Measurements from ENCODE around the gene OSBPL2.

The OSBPL2 gene

DNA sequence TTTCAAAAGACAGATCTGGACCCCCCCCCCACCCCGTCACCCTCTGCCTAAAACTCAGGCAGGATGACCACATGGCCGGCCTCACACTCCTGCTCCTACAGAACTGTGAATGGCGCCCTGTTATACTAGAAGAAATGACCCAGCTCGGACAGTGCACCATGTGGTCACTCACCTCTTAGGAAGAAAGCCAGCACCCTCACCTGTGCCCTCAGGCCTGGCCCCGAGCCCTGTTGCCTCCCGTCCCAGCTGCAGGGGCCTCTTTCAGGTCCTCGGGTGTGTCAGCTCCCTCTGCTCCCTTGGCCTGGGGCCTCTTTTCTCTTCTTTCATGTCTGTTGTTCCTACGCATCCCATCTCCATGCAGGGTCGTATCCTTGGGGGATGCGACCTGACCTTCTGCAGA is 23.7 kb downstream of the OSBPL2 start:
- DNase-seq = no peak

DNA sequence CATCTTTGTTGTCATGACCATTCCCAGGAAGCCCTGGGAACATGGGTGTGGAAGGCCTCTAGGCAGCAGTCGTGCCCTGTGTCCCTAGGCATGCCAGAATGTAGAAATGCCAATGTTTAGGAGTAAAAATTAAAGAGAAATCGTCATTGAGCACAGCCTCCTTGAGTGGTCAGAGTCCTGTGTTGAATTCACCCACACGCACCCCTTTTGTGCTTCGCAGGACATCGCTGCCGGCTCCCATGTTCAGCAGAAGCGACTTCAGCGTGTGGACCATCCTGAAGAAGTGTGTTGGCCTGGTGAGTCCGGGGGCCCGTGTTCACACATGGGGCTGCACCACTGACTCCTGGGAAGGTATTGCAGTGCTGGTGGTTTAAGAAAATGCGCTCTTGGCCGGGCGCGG is 25.1 kb downstream of the OSBPL2 start:
- no peak for DNase-seq

DNA sequence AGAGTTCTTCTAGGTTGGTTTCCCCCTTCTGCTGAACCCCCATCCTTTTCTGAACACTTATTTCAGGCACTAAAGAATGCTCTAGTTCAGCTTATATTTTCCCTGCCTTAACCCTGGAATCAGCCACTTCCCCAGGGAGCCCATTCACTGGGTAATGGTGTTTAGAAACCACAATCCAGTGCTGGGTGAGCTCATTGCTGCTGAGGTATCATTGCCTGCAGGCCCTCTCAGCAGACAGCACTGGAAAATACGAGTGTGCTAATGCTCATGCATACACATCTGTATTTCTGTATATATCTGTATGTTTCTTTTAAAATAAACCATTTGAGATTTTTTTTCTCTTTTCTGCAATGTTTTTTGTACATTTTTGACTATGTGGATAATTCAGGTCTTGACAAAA is 27.0 kb downstream of the OSBPL2 start:
- no peak for DNase-seq

DNA sequence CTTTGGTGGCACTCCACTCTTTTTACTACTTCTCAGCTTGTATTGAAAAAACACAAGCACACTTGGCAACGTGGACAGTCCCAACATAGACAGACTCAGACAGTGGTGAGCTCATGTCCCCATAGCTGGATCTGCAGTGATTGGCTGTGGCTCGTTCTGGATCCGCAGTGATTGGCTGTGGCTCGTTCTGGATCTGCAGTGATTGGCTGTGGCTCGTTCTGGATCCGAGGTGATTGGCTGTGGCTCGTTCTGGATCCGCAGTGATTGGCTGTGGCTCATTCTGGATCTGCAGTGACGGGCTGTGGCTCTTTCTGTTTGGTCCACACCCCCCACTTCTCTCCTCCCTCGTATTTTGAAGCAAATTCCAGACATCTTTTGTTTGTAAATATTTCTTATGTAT is 28.0 kb downstream of the OSBPL2 start:
- DNase-seq = no peak

DNA sequence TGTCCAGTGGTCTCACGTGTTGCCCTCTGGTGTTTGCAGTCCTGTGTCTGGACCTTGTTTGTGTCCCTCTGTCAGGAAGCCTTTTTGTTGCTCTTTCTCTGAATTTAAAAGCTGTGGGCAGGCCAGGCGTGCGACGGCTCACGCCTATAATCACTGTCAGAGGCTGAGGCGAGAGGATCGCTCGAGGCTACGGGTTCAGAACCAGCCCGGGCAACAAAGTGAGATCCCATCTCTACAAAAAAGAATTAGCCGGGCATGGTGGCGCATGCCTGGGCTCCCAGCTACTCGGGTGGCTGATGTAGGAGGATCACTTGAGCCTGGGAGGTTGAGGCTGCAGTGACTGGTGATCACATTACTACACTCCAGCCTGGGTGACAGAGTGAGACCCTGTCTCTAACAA is 28.5 kb downstream of the OSBPL2 start:
- DNase-seq = no peak

DNA sequence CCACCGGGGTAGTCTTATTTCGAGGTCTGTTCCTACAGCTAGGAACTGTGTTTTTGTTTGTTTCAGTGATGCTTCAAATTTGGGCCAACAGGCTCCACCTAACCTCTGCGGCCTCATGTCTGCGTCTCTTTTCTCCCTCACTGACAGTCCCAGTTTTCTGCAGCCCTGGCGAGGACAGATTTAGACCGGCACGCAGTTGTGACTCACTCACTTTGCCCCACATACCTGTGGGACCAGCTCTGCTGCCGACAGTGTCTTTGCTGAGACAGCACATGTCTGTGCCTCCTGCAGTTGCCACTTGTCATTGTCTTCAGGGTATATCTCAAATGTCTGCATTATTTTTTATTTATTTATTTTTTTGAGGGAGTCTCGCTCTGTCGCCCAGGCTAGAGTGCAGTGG is 29.2 kb downstream of the OSBPL2 start:
- DNase-seq = no peak

DNA sequence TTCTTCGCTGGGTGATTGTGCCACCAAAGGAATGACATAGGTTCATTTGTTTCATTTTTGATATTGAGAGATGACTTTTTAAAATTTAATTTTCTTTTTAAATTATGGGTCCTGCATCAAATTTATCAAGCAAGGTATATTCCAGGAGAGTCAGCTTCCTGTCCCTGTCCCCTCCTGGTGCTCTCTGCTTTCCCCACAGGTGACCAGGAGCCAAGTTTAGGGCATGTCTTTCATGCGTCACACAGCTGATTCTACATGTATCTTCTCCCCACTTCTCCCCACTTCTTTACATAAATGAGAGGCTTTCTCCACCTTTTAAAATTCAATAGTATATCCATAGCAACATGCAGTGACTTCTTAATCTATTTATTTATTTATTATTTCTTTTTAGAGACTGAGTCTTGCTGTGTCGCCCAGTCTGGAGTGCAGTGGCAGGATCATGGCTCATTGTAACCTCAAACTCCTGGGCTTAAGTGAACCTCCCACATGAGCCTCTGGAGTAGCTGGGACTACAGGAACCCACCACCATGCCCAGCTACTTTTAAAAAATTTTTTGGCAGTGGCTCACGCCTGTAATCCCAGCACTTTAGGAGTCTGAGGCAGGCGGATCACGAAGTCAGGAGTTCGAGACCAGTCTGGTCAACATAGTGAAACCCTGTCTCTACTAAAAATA is 30.0 kb downstream of the OSBPL2 start:
- DNase-seq = no peak

DNA sequence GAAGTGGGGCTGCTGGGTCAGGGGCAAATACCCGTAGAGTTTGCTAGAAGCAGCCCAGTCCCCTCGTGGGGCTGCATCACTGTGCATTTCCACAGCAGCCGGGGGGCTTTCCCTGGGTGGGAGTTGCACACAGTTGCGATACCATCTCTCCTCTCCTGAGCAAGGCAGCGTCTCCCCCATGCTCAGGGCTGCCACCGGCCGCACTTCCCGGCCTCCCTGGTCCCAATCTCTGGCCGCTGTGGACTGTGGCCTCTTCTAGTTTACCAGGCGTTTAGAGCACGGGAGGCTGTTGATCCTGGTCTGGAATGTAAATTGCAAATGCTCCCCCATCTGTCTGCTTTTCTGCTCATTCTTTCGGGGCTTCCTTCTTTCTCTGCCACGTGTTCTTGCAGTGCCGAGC is 31.1 kb downstream of the OSBPL2 start:
- no peak for DNase-seq

DNA sequence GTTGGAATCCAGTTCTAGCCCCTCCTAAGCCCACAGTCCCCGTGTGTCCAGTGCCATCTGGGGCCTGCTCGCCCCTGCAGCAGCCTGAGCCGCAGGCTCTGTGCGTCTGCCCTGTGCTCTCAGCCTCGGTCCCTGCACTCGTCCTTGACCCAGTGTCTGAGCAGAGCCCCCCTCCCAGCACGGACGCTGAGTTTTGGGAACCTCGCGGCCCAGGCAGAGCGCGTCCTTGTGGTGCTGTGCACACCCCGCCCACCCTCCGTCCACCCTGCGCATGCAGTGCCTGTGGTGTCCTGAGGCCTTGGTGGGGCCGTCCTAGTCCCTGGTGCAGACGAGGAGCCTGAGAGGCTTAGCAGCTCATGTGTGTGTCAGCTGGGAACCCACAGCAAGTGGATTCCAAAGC is 31.6 kb downstream of the OSBPL2 start:
- DNase-seq = no peak

DNA sequence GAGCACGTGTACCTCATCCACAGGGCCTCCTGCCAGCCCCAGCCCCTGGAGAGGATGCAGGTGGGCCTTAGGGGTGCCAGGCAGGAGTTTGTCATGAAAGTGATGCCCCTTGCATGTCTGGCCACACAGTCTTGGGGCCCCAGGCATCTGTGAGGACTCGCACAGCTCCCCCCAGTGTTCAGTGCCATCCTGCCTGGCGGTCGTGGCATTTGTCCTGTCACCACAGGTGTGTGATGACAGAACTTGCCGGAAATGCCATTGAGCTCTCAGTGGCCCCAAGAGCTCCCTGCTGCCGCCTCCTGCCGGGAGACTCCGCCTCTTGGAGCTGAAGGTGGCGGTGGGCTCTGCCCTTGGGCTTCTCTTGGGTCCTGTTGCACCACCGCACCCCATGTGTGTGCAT is 33.9 kb downstream of the OSBPL2 start:
- DNase-seq = no peak

DNA sequence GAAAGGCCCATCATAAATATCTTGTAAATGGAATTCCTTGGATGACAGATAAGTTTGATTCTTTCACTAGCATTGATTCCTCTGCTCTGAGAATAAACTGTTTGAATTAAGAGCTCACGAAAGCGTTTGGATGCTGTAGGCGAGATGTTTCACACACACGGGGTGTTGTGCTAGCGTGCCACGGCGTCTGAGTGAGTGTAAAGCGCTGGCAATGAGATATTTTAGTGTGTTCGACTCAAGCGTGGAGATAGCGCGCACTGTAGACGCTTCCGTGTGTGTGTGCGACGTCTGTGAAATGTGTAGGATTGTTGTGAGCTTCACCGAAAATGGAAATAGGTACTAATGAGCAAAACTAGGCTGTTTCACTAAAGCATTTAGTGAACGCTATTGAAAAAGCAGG is 35.1 kb downstream of the OSBPL2 start:
- DNase-seq = no peak

DNA sequence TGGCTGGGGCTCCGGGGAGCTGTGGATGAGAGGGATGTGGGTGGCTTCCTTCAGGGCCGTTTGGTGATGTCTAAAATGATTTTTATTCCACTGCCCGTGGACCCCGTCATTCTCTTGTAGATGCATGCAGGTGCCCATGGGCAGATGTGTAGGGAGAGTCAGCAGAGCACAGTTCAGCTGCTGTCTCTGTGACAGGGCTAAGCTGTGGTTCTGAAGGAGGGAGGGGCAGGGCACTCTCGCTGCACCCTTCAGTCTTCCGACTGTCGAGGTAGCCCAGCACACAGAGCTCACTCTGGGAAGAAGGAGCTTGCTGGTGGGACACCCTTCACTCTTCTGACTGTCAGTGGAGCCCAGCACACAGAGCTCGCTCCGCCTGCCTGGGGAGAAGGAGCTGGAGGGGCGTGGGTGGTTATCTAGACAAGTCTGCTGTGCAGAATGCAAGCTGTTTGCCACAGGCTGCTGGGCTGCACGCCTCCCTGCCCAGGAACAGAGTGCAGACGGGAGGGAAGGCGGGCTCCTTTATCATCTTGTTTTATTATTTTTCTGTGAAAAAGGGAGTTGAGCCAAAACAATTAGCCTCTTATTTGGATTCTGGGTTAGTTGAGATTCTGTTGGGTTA is 36.1 kb downstream of the OSBPL2 start:
- no peak for DNase-seq

DNA sequence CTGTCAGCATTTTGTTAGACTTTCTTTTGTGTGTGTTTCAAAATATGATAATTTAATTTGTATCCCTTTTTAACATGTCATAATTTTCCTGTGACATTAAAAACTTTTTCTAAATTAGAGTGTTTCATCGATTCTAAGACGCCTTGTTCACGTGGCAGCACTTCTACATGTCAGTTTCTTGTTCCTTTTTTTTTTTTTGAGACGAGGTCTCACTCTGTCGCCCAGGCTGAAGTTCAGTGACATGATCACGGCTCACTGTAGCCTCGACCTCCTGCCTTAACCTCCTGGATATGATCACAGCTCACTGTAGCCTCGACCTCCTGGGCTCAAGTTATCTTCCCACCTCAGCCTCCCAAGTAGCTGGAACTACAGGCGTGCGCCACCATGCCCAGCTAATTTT is 36.9 kb downstream of the OSBPL2 start:
- DNase-seq = no peak

DNA sequence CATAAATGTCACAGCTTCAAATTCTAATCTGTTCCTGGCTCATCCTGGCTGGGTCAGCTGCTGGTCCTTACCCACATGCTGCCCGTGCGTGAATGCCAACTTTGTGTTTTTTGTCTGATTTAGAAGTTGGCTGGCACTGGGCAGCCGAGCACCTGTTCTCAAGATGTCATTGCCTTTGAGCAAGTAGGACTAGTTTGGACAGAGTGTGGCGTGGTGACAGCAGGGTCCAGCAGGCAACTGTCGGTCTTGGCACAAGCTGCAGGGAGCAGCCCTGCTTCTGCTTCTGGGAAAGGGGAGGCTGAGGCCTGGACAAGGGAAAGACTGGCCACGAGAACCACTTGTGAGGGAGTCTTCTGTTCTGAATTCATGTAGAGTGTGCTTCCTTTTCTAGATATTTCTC is 38.1 kb downstream of the OSBPL2 start:
- no peak for DNase-seq

DNA sequence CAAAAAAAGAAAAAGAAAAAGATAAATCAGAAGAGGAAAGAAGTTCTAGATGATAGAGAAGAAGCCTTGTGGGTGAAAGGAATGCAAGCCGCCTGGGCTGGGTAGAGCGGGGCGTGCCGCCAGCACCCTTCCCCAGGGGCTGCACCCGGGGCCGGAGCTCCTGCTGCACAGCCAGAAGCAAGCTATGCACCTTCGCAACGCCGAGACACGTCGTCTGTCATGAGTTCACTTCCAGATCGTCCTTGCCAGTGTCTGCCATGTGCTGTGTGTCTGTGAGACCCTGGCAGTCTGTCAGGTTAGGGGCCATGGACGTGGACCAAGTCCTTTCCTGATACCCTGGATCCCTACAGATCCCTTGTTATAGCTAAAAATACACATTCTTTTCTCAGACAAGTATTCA is 38.9 kb downstream of the OSBPL2 start:
- no peak for DNase-seq

DNA sequence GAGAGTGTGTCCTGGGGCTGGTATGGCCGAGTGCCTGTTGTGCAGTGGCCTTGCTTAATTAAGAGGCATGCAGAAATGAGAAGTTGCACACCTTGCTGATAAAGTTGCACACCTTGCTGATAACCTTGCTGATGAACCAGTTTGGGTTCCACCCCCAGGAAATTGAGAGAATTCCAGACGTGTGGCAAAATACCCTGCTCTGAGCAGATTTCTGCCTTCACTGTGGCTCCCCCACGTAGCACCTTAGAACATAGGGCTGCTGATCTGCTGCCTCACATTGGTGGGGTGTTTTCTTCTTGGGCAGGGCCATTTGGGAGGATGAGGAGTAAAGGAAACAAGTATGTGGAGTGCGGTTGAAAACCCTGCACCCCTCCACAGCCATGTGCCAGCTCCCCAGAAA is 42.0 kb downstream of the OSBPL2 start:
- no peak for DNase-seq

DNA sequence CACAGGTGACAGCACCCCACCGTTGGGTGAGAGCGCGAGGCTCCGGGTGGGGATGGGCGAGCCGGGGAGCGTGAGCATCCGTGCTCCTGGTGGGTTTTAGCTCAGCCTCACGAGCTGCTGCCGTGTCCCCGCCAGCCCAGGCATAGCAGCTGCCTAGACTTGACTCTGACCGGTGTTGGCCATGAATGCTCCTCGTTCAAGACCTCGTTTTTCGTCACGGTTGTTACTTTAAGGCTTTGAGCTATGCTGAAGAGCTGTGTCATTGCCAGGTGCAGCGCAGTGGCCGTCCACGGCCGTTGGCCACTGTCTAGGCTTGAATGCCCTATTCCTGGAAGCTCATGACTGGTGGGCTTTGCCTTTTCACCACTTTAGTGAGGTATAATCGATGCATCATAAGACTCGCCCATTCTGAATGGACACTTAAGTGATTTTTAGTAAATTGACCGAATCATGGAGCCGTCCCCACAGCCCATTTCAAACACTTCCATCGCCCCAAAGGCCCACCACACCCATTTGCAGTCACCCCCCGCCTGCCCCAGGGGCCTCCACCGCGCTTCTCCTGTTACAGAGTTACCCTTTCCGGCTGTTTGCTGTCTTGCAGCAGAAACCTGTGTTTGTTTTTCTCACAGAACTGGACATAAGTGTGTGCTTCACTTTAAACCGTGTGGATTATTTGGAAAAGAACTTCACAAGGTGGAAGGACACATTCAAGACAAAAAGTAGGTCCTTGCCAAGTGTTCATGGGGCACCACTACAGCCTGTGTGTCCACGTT is 43.0 kb downstream of the OSBPL2 start:
- no peak for DNase-seq

DNA sequence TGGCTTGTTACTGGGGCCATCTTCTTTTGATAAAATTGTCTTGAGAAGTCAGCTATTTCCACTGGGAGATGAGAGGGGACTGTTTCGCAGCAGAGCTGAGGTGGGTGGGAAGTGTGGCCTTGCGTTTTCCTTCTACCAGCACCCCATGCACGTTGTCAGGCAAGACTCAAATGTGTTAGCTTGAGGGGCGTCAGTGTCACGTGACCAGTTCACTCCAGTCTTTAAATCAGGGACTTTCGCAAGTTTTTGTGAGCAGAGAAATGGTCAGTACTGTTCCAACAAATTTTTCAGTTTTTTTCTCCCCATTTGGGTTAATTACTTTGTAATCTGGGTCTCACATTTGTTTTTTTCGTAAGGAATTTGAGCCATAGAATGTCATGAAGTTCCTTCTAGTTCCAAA is 43.8 kb downstream of the OSBPL2 start:
- no peak for DNase-seq

DNA sequence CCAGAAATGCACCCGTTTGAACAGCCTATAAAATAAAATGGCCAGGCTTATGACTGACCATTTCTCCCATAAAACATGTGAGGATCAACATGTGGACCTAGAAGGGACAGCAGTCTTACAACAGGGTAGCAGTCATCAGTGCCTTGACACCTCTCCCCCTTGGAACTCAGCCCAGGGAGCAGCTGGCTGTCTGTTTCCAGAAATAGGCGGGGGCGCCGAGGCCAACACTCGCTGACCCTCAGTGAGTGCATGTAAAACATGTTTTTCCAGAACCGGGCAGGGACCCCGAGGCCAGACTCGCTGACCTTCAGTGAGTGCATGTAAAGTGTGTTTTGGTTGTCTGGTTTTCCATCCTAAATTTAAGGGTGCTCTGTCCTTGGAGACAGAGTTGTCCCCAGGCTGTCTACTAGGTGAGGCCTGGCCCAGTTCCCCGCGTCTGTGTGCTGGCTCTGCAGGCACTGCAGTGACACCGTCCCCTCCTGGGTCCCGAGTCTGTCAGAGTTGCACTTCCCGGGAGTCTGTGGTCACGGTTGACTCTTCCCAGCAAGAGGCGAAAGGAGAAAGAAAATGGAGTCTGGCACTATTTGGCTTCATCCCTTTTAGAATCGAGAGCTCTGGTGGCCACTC is 44.7 kb downstream of the OSBPL2 start:
- DNase-seq = no peak

DNA sequence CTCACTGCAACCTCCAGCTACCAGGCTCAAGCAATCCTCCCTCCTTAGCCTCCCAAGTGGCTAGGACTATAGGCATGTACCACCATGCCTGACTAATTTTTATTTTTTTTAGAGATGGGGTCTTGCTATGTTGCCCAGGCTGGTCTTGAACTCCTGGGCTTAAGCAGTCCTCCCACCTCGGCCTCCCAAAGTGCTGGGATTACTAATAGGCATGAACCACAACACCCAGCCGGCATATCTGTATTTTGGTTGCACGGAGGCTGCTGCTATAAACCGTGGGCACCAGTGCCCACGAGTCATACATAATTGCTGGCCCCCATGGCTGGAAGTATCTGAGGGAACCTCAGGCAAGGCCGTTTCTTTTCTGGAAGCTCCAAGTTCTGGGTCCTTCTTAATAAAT is 46.1 kb downstream of the OSBPL2 start:
- DNase-seq = no peak

DNA sequence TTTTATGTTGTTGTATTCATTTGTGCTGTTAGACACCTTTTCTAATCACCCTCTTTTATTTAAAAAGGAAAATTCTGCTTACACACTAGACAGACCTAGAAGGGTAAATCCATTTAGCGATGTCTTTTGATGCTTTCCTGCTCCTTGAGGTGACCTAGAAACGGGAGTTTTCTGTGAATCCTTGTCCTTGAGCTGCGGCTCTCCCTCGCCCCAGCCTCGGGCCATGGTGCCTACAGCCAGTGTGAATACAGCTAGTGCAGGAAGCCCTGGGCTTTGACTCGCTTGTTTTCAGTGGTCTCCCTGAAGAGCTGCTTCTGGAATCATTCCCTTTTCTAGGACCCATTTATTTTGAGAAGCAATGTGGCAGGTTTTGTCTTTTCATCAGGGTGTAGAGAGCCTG is 46.8 kb downstream of the OSBPL2 start:
- DNase-seq = no peak

DNA sequence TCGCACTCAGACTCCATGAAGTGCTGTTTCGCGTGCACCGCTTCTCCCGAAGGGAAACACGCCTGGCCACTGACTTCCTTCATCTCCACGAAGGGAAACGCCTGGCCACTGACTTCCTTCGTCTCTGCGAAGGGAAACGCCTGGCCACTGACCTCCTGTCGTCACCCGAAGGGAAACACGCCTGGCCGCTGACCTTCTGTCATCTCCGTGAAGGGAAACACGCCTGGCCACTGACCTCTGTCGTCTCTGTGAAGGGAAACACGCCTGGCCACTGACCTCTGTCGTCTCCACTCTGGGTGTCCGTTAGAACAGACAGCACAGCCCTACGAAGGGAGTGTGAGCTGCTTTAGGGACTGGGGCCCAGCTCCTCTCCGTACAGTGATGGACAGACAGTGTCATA is 47.4 kb downstream of the OSBPL2 start:
- DNase-seq = no peak

DNA sequence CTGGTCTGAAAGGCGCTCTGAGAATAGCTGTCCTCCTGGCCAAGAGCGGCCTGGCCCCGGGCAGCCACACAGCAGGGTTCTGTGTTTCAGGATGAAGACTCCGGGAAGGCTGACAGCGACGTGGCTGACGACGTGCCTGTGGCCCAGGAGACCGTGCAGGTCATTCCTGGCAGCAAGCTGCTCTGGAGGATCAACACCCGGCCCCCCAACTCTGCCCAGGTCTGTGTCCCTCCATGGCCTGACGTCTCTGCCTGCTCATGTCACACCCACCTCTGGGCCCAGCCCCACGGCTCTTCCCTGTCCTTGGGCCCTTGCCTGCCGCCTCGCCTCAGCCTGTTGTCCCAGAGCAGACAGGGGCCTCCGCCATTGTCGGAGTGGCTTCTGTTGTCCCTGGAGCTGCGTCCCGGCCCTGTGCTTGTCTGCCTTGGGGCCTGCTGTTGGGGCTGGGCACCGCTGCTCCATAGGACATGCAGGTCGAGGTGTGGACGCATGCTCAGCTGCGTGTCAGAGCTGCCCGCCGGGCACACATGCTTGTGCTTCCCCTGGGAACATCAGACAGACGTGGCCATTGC is 48.3 kb downstream of the OSBPL2 start:
- DNase-seq = no peak

DNA sequence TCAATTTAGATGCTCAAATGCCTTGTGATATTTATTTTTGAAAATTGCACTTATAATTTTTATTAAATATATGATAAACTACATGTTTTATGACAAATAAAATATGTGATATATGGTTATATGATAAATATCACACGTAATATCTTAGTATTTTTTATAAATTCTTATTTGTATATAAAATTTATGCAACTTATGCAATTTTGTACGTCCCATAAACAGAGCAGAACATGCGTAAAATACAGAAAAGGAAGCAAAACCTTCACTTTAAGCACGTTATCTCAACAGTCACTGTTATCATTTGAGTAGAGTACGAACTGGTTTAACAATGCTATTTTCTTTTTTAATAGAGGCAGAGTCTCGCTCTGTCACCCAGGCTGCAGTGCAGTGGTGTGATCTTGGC is 48.8 kb downstream of the OSBPL2 start:
- no peak for DNase-seq

Measured in SHP77 treated with DMSO at 0.1 percent for 48 hours (cell line).